DOHH2 (cell line): ENCODE measurements around the gene NES.

Experiments used
- H3F3A ChIP-seq: fragments of 200-600 bp; sonication (generic), shearing (Covaris generic); 2 replicates; pipeline ENCODE4 v1.6.0; 2016; ENCODE audit warnings: antibody characterized with exemption, mild to moderate bottlenecking; ENCODE audit not compliant: control insufficient read depth, insufficient read depth
- H3K27ac ChIP-seq: fragments of 200-600 bp; sonication (generic); 2 replicates; pipeline ENCODE4 v1.5.1; 2014; ENCODE audit warnings: low read depth, mild to moderate bottlenecking, low read length, moderate library complexity
- H3K27me3 ChIP-seq: fragments of 200-600 bp; sonication (generic); 2 replicates; pipeline ENCODE4 v1.6.1; 2014; ENCODE audit warnings: mild to moderate bottlenecking, low read length, mixed read lengths; ENCODE audit not compliant: control insufficient read depth
- H3K36me3 ChIP-seq: fragments of 200-600 bp; sonication (generic); 2 replicates; pipeline ENCODE4 v1.6.1; 2014; ENCODE audit warnings: mild to moderate bottlenecking, low read length, moderate library complexity, mixed read lengths; ENCODE audit not compliant: control insufficient read depth
- H3K4me1 ChIP-seq: fragments of 200-600 bp; sonication (generic); 2 replicates; pipeline ENCODE4 v1.6.1; 2014; ENCODE audit warnings: mild to moderate bottlenecking, low read length, mixed read lengths; ENCODE audit not compliant: control insufficient read depth
- H3K4me2 ChIP-seq: fragments of 200-600 bp; sonication (generic); 2 replicates; pipeline ENCODE4 v1.6.0; 2014; ENCODE audit warnings: mild to moderate bottlenecking, low read length, moderate library complexity
- H3K4me3 ChIP-seq: fragments of 200-600 bp; sonication (generic); 2 replicates; pipeline ENCODE4 v1.5.1; 2014; ENCODE audit warnings: mild to moderate bottlenecking, low read length, mixed read lengths
- H3K79me2 ChIP-seq: fragments of 200-600 bp; sonication (generic); 2 replicates; pipeline ENCODE4 v1.6.1; 2014; ENCODE audit warnings: mild to moderate bottlenecking, low read length, mixed read lengths; ENCODE audit not compliant: control insufficient read depth
- H3K9me2 ChIP-seq: fragments of 200-600 bp; sonication (generic); replicated peaks from 2 replicates; pipeline ENCODE4 v1.6.1; 2014; ENCODE audit warnings: mild to moderate bottlenecking, low read length, mixed read lengths; ENCODE audit not compliant: control insufficient read depth
- H3K9me3 ChIP-seq: fragments of 200-600 bp; sonication (generic); 2 replicates; pipeline ENCODE4 v1.6.1; 2014; ENCODE audit warnings: antibody characterized with exemption, low read length, mixed read lengths; ENCODE audit not compliant: control insufficient read depth, insufficient read depth
- H4K20me1 ChIP-seq: fragments of 200-600 bp; sonication (generic); 2 replicates; pipeline ENCODE4 v1.6.0; 2014; ENCODE audit warnings: low read depth, mild to moderate bottlenecking, antibody characterized with exemption, low read length, moderate library complexity; ENCODE audit not compliant: control insufficient read depth, insufficient read depth
- EZH2phosphoT487 ChIP-seq: fragments of 200-600 bp; sonication (generic); IDR thresholded peaks from 2 replicates; pipeline ENCODE4 v1.6.1; 2017; ENCODE audit warnings: borderline replicate concordance, mild to moderate bottlenecking, antibody characterized with exemption, low read length, moderate library complexity, mixed read lengths
- TF ChIP-seq, protein P1 (sequence below): fragments of 200-600 bp; sonication (generic); IDR thresholded peaks from one replicate; pipeline ENCODE4 v1.5.1; 2014; ENCODE audit warnings: antibody characterized with exemption, mild to moderate bottlenecking, low read depth, low read length; ENCODE audit not compliant: poor library complexity, severe bottlenecking

Gene NES

DNA sequence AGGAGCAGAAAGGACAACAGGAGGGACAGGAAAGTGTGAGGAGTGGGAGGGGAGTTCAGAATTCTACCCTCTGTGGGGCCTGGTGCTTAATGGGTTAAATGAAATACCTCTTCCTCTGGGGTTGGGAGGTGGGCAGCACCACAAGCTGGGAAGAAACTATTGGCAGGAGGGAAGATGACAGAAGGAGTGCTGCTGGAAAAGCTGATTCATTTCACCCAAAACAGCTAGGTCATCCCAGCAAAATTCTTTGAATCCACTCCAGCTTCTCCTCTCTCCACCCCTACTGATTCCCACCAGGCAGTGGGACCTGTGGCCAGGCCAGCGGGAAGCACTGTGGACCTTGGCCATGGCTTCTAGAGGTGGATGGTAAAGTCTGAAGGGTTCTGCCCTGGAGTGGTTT is 22.5 kb downstream of the NES start:
- H4K20me1 ChIP-seq: no peaks in the 10 kb centered on the region
- H3K27me3 ChIP-seq: peaks cover 62% of the 10 kb centered on the region
- no peaks in the 10 kb centered on the region for H3K36me3 ChIP-seq

DNA sequence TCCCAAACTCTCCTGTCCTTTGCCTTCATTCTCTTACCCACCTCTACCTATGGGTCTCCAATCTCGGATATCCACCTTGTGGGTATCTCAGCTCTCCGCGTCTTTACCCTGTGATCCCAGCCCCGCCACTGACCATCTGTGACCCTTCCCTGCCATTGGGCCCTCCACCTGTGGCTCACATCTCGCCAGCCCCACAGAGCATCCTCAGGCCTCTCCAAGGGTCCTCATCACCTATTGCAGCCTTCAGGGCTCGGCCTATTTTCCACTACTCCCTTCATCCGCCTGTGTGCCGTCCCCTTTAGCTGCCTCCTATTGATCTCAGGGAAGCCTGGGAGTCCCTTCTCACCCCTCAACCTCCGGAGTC is 24.2 kb downstream of the NES start:
- Histone ChIP-seq H3K4me2 (no peak overlapping the region), H4K20me1 (no peaks in the 10 kb centered on the region), H3K79me2 (no peaks in the 10 kb centered on the region), H3K27me3 (peaks cover 69% of the 10 kb centered on the region), H3K4me1 (peaks cover 12% of the 10 kb centered on the region), H3K9me2 (no peaks in the 10 kb centered on the region), H3K4me3 (no peak overlapping the region), H3K9me3 (no peaks in the 10 kb centered on the region), H3K27ac (no peak overlapping the region), H3K36me3 (no peaks in the 10 kb centered on the region), H3F3A (no peaks in the 10 kb centered on the region)
- TF ChIP-seq EZH2phosphoT487: no peak
- TF ChIP-seq, protein P1, sequence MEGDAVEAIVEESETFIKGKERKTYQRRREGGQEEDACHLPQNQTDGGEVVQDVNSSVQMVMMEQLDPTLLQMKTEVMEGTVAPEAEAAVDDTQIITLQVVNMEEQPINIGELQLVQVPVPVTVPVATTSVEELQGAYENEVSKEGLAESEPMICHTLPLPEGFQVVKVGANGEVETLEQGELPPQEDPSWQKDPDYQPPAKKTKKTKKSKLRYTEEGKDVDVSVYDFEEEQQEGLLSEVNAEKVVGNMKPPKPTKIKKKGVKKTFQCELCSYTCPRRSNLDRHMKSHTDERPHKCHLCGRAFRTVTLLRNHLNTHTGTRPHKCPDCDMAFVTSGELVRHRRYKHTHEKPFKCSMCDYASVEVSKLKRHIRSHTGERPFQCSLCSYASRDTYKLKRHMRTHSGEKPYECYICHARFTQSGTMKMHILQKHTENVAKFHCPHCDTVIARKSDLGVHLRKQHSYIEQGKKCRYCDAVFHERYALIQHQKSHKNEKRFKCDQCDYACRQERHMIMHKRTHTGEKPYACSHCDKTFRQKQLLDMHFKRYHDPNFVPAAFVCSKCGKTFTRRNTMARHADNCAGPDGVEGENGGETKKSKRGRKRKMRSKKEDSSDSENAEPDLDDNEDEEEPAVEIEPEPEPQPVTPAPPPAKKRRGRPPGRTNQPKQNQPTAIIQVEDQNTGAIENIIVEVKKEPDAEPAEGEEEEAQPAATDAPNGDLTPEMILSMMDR: no peak

More for the DNA sequence above, 22.5 kb downstream of the NES start:
- H3K4me1 ChIP-seq: peaks cover 14% of the 10 kb centered on the region
- H3K9me2 ChIP-seq: no peaks in the 10 kb centered on the region
- H3K4me3 ChIP-seq: no peak overlapping the region
- H3K9me3 ChIP-seq: no peaks in the 10 kb centered on the region
- no peaks in the 10 kb centered on the region for H3K79me2 ChIP-seq
- H3K4me2 ChIP-seq: no peak overlapping the region
- no peaks in the 10 kb centered on the region for H3F3A ChIP-seq
- no peak overlapping the region for H3K27ac ChIP-seq
- TF ChIP-seq EZH2phosphoT487: no peak
- TF ChIP-seq, protein P1: no peak

DNA sequence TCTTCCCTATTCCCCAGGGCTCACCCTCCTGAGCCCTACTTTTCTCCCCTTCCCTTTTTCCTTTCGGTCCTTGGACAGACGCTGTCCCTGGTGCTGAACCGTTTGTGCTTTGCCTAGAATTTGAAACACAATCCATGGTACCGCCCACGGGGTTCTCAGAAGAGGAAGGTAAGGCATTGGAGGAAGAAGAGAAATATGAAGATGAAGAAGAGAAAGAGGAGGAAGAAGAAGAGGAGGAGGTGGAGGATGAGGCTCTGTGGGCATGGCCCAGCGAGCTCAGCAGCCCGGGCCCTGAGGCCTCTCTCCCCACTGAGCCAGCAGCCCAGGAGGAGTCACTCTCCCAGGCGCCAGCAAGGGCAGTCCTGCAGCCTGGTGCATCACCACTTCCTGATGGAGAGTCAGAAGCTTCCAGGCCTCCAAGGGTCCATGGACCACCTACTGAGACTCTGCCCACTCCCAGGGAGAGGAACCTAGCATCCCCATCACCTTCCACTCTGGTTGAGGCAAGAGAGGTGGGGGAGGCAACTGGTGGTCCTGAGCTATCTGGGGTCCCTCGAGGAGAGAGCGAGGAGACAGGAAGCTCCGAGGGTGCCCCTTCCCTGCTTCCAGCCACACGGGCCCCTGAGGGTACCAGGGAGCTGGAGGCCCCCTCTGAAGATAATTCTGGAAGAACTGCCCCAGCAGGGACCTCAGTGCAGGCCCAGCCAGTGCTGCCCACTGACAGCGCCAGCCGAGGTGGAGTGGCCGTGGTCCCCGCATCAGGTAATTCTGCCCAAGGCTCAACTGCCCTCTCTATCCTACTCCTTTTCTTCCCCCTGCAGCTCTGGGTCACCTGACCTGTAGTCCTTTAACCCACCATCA is 24.8 kb downstream of the NES start:
- no peaks in the 10 kb centered on the region for H4K20me1 ChIP-seq
- H3K36me3 ChIP-seq: no peaks in the 10 kb centered on the region
- H3K79me2 ChIP-seq: no peaks in the 10 kb centered on the region
- H3K27ac ChIP-seq: no peak overlapping the region
- TF ChIP-seq, protein P1: no peak
- no peak for TF ChIP-seq EZH2phosphoT487
- H3K9me2 ChIP-seq: no peaks in the 10 kb centered on the region
- no peaks in the 10 kb centered on the region for H3F3A ChIP-seq
- H3K27me3 ChIP-seq: peaks cover 68% of the 10 kb centered on the region
- no peak overlapping the region for H3K4me2 ChIP-seq
- no peaks in the 10 kb centered on the region for H3K9me3 ChIP-seq
- H3K4me3 ChIP-seq: no peak overlapping the region
- H3K4me1 ChIP-seq: peaks cover 7% of the 10 kb centered on the region
